ENCODE results near the gene MDFIC2. TPM values are rescaled to one million over a fixed set of nuclear protein-coding genes. Genes with fewer than 3 reads are reported as not detected.

MDFIC2 gene
- total RNA-seq (2022; extraction: Qiagen RNA extraction): not detected in 5 replicates

DNA sequence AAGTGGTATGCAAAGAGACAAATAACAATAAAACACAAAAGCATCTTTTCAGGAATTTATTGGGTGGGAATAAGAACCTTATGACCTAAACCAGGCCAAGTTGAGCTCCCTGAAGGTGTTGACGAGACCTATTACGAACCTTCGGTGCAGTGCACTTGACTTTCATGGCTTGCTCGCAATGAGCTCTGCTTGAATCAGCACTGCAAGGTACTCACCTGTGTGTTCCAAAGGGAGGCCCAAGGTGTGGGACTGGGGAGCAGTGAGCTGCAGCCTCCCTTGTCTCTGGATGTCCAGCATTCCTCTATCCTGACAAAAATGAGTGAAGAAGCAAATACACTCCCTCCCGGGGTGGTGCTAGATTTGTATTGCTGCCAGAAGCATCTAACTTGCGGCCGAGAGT is at the start of gene MDFIC2:
Gene MDFIC2, minus strand, starts transcription at position 303 of the 400 bp plus-strand sequence. CDS start 665 bp downstream, outside the sequence.

